Activated CD8-positive, alpha-beta memory T cell treated with anti-CD3 and anti-CD28 coated beads, Interleukin-2, amount 50 U/mL, for 4 hours (primary cell): ENCODE results near the gene DYNLRB1.

Source experiments
- DNase-seq: peaks from one replicate; pipeline ENCODE4 v3.0.0-alpha.2; 2020

The DYNLRB1 gene

DNA sequence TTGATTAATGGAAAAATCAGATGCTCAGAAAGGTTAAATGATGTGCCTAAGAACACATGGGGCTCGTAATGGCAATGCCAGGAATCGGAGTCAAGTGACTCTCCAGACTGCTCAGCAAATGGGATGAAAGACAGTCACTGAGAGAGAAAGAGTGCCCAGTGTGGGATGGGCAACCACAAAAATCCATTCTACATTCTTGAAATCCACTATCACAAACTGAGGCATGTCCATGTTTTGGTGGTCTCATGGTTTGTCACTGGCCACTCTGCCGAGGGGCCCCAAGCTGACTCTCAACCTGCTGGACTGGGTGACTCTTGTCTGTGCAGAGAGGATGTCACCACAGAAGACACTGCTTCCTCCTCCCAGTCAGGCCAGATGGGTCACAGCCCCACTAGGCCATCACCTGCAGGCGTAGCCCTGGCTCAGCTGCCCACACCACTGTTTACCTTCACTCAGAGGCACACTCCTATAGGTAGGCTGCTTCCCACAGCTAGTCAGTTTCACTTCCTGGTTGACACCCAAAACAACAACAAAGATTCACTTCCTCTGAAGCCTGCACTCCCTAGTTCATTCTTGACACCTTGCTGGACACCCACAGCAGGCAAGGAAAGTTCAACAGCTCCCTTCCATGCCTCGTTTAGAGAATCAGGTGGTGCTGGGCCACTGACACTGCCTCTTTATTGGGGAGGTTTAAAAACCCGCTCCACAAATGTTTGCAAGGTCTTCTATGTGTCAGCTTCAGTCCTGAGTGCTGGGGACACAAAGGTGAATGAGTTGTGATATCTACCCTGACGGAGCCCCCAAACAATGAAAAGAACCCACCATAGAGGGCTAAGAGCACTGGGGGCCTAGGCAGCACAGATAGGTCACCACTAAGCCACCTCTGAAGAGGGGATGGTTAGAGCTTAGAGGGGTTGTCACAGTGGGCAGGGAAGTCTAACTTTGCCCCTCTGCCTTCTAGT lies 64.0 kb downstream of the DYNLRB1 start:
- DNase-seq = no peak

DNA sequence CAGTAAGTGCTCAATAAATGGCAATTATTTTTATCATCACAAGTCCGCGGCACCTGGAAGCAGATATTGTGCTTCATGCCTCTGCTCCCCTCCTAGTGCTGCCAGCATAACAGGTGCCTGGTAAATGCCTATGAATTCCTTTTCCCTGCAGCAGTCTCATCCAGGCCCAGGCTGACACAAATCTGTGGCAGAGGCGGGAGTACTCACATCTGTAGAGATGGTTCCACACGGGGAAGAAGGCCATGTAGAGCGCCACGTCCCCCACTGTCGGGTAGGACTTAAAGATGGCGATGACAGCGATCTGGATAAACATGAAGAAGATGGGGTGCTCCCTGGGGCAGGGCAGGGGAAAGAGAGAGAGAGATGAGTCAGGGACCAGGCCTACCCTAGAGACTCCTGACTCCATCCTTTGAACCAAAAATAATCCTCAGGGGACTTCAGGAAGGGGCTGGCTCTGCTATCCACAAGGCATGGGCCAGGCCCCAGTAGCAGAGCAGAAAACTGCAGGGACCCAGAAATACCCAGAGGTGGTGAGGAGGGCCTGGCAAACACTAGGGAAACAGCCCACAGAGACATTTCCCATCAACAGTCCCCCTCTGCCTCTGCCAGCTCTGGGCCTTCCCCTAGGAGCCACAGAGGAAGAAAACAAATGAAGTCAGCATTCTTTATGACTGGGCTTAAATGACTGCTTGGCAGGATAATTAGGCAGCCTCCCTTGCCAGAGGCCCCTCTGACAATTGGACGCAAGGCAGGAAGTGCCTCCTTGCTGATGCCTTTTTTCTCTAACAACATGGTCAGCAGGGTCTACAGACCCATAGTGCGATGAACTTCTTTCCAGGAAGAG lies 65.3 kb downstream of the DYNLRB1 start:
- no peak for DNase-seq

DNA sequence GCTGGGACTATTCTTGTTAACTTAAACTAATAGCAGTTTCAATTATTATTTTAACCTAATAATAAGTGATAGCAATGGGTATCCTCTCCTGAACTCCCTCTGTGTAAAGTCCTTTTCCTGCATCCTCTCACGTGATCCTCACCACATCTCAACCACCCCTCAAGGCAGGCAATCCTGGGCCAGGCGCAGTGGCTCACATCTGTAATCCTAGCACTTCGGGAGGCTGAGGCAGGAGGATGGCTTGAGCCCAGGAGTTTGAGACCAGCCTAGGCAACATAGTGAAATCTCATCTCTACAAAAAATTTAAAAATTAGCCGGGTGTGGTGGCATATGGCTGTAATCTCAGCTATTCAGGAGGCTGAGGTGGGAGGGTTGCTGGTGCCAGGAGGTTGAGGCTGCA lies 66.0 kb downstream of the DYNLRB1 start:
- DNase-seq = no peak

DNA sequence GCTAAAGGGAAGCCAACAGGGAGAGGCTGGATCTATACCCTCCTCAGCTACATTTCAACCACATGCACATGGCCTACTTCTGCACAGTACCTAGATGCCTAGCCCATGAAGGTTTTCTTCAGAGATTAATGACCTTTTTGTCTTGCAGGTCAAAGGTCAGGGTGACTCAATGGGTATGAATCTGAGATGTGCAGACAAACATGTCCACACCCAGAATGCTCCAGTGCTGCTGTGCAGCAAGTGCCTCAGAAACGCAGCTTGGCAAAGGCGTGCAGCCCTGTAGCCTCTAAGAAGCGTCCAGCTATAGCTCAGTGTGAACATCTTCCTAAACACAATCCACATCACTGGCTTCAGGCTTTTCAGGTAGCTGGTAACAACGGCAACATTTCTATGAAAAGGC lies 66.7 kb downstream of the DYNLRB1 start:
- DNase-seq = no peak

DNA sequence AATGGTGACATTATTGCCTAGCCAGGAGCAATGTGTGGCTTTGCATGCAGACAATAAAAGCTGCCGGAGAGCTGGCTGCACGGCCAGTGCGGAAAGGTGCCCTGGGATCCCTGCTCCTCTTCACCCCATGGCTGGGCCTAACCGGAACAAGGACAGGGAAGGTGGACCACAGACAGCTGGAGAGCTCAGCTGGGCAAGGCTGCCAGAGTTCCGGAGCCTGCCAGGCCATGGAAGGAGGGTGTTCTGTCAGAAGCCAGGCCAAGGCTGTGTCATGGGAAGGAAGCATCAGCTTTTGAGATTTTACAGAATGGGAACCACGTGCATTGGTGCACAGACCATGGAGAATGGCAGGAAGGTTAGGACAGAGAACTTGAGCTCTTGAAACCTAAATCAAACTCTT lies 67.3 kb downstream of the DYNLRB1 start:
- no peak for DNase-seq

DNA sequence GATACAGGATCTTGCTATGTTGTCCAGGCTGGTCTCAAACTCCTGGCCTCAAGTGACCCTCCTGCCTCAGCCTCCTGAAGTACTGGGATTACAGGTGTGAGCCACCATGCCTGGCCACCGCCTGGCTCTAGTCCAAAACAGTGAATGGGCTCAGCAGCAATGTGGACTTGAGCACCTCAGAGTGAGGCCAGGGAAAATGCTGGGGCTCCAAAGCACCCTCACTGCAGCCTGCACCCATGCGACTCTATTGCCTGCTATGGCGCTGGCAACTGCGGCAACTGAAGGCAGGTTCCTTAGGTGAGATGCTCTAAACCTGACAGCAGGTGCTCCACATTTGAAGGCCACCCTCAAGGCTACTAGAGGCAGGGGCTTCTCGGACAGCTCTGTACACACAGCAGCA lies 68.8 kb downstream of the DYNLRB1 start:
- DNase-seq = no peak

DNA sequence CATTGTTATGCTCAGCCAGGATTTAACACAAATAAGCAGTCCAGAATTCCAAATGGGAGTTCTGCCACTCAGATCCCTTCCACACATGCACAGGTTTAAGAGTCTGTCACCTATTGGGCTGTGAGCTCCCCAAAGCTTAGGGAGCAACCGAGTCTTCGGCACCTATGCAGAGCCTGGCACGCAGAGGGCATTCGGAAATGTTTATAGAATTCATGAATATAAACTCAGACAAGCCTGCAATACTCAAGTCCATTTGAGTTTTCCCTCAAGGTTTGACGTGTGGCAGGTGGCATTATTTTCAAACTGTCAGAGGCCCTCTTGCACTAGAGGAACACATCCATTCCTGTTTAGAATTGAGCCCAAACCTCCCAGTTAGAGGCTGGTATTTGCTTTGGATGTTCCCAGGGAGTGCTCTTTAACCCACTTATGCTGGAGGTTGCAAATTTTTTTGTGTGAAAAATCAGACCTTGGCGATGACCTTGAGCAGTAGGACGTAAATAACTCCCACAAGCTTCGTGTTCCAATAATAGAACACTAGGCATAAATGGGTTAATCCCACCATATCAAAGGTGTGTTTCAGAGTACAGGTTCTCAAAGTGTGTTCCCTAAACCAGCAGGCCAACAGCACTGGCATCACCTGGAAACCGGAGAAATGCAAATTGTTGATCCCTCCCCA lies 70.4 kb downstream of the DYNLRB1 start:
- DNase-seq = no peak
